ENCODE results near the gene SLC38A11. TPM values are rescaled to one million over a fixed set of nuclear protein-coding genes. Genes with fewer than 3 reads are reported as not detected.

SLC38A11 gene
- total RNA-seq, 1 experiment from 2014 or later: not detected

GRCh38 chr2:164915566-164915965 lies 39.8 kb downstream of the SLC38A11 start:
- no peak for DNase-seq (ENCODE audit: low read depth)

GRCh38 chr2:164913640-164914350 lies 41.5 kb downstream of the SLC38A11 start:
- no peak for DNase-seq (ENCODE audit: low read depth)

- no peak for DNase-seq (ENCODE audit: low read depth)
These were observed 42.3 kb downstream of the SLC38A11 start for GRCh38 chr2:164913011-164913410.

- DNase-seq (ENCODE audit: low read depth): no peak
These were observed 43.5 kb downstream of the SLC38A11 start for GRCh38 chr2:164911832-164912231.

GRCh38 chr2:164910101-164910899 lies 45.0 kb downstream of the SLC38A11 start:
- peak; percentile 43 for DNase-seq (ENCODE audit: low read depth)

GRCh38 chr2:164906947-164907346 lies 48.4 kb downstream of the SLC38A11 start:
- no peak for DNase-seq (ENCODE audit: low read depth)

- no peak for DNase-seq (ENCODE audit: low read depth)
These were observed 50.0 kb downstream of the SLC38A11 start for GRCh38 chr2:164905307-164905706.

- DNase-seq (ENCODE audit: low read depth): peak; percentile 39
These were observed 51.4 kb downstream of the SLC38A11 start for GRCh38 chr2:164903951-164904350.

- DNase-seq (ENCODE audit: low read depth): peak; percentile 55
These were observed 52.1 kb downstream of the SLC38A11 start for GRCh38 chr2:164903204-164903603.

- no peak for DNase-seq (ENCODE audit: low read depth)
These were observed 56.2 kb downstream of the SLC38A11 start for GRCh38 chr2:164899121-164899520.

GRCh38 chr2:164898475-164898874 lies 56.9 kb downstream of the SLC38A11 start:
- DNase-seq (ENCODE audit: low read depth): peak; percentile 78

GRCh38 chr2:164897469-164898260 lies 57.7 kb downstream of the SLC38A11 start:
- no peak for DNase-seq (ENCODE audit: low read depth)

- peak; percentile 76 for DNase-seq (ENCODE audit: low read depth)
These were observed 58.5 kb downstream of the SLC38A11 start for GRCh38 chr2:164896634-164897355.

GRCh38 chr2:164896226-164896625 lies 59.1 kb downstream of the SLC38A11 start:
- DNase-seq (ENCODE audit: low read depth): no peak

- DNase-seq (ENCODE audit: low read depth): no peak
These were observed 63.9 kb downstream of the SLC38A11 start for GRCh38 chr2:164891460-164891859.

GRCh38 chr2:164890544-164890943 lies 64.8 kb downstream of the SLC38A11 start:
- DNase-seq (ENCODE audit: low read depth): no peak

- no peak for DNase-seq (ENCODE audit: low read depth)
These were observed 66.7 kb downstream of the SLC38A11 start for GRCh38 chr2:164888592-164888991.

- DNase-seq (ENCODE audit: low read depth): no peak
These were observed 67.7 kb downstream of the SLC38A11 start for GRCh38 chr2:164887434-164888144.

- no peak for DNase-seq (ENCODE audit: low read depth)
These were observed 73.0 kb downstream of the SLC38A11 start for GRCh38 chr2:164882276-164882675.

- DNase-seq (ENCODE audit: low read depth): no peak
These were observed 73.8 kb downstream of the SLC38A11 start for GRCh38 chr2:164881524-164881923.

Data from Daoy (cell line).